K562 (cell line): ENCODE results near the gene FKBP15. TPM values are rescaled to one million over a fixed set of nuclear protein-coding genes. Genes with fewer than 3 reads are reported as not detected.

Experiments
- CEBPG ChIP-seq, 3 experiments: fragments of 200-800 bp in 1 of 3; sonication (Bioruptor generic) in 1 of 3; sonication (generic) in 1 of 3; formaldehyde crosslinking in 1 of 3; IDR thresholded peaks in 2 of 3; conservative IDR thresholded peaks in 1 of 3; 2 replicates each; pipeline versions ENCODE4 v1.6.1 to v1.8.0; 2016 to 2022; ENCODE audit warnings: missing compliant biosample characterization in 2 of 3, missing genetic modification characterization in 2 of 3, mild to moderate bottlenecking in 1 of 3, missing genetic modification reagents in 1 of 3
- CSDE1 ChIP-seq, 2 experiments: fragments of 450-650 bp; IDR thresholded peaks; 2 replicates each; pipeline ENCODE4 v1.6.1; 2016; ENCODE audit warnings: mild to moderate bottlenecking in 1 of 2
- EWSR1 ChIP-seq: fragments of 450-650 bp; IDR thresholded peaks from 2 replicates; pipeline ENCODE4 v1.6.1; 2018; ENCODE audit warnings: borderline replicate concordance, mild to moderate bottlenecking, low read depth, moderate library complexity; ENCODE audit not compliant: partially characterized antibody
- HNRNPH1 ChIP-seq: fragments of 200-400 bp; formaldehyde crosslinking; optimal IDR thresholded peaks from 2 replicates; pipeline ENCODE3; 2017; ENCODE audit warnings: low read depth, mild to moderate bottlenecking, low read length, moderate library complexity
- HNRNPK ChIP-seq: fragments of 200-400 bp; formaldehyde crosslinking; IDR thresholded peaks from one replicate; pipeline ENCODE4 v1.6.1; 2018; ENCODE audit warnings: mild to moderate bottlenecking, low read depth, low read length; ENCODE audit not compliant: poor library complexity, severe bottlenecking
- KAT2B ChIP-seq: IDR thresholded peaks from one replicate; pipeline ENCODE4 v1.6.1; 2012; ENCODE audit warnings: low read depth, mild to moderate bottlenecking, control low read depth, inconsistent platforms, low read length, moderate library complexity
- KLF16 ChIP-seq: IDR thresholded peaks from 2 replicates; pipeline ENCODE4 v1.6.1; 2016; ENCODE audit warnings: antibody characterized with exemption
- LCOR ChIP-seq: sonication (generic); formaldehyde crosslinking; IDR thresholded peaks from 2 replicates; pipeline ENCODE4 v1.8.0; 2022; ENCODE audit warnings: mild to moderate bottlenecking, missing genetic modification reagents
- MCM2 ChIP-seq: fragments of 450-650 bp; IDR thresholded peaks from 2 replicates; pipeline ENCODE4 v1.6.1; 2017; ENCODE audit warnings: low read depth, mild to moderate bottlenecking
- MEF2D ChIP-seq: conservative IDR thresholded peaks from 2 replicates; pipeline ENCODE4 v1.6.1; 2016; ENCODE audit warnings: low read depth, missing genetic modification characterization, missing compliant biosample characterization
- NBN ChIP-seq: fragments of 450-650 bp; IDR thresholded peaks from 2 replicates; pipeline ENCODE4 v1.6.1; 2016; ENCODE audit warnings: low read depth, mild to moderate bottlenecking
- POU5F1 ChIP-seq: fragments of 150-350 bp; IDR thresholded peaks from 2 replicates; pipeline ENCODE4 v1.6.1; 2014; ENCODE audit warnings: borderline replicate concordance, low read length, low read depth, mild to moderate bottlenecking; ENCODE audit not compliant: partially characterized antibody
- TAL1 ChIP-seq: fragments of 450-650 bp; IDR thresholded peaks from 2 replicates; pipeline ENCODE4 v1.6.1; 2016; ENCODE audit warnings: mild to moderate bottlenecking
- XRCC4 ChIP-seq: IDR thresholded peaks from one replicate; pipeline ENCODE4 v1.6.1; 2011; ENCODE audit not compliant: insufficient read depth, insufficient read length; ENCODE audit errors: extremely low read depth
- ZEB2 ChIP-seq: fragments of 450-650 bp; IDR thresholded peaks from 2 replicates; pipeline ENCODE4 v1.6.1; 2016
- ZNF12 ChIP-seq: sonication (generic); formaldehyde crosslinking; IDR thresholded peaks from 2 replicates; pipeline ENCODE4 v1.4.0; 2020; ENCODE audit warnings: mild to moderate bottlenecking, missing genetic modification reagents
- ZNF431 ChIP-seq: sonication (generic); formaldehyde crosslinking; IDR thresholded peaks from 2 replicates; pipeline ENCODE4 v1.8.0; 2022; ENCODE audit warnings: mild to moderate bottlenecking, missing genetic modification reagents
- ZNF75A ChIP-seq: fragments of 450-650 bp; formaldehyde crosslinking; IDR thresholded peaks from 2 replicates; pipeline ENCODE4 v1.4.0; 2020; ENCODE audit warnings: mild to moderate bottlenecking
- ZNF764 ChIP-seq: fragments of 250-450 bp; sonication (Bioruptor Pico); IDR thresholded peaks from 2 replicates; pipeline ENCODE4 v1.4.0; 2020; ENCODE audit warnings: low read depth, mild to moderate bottlenecking, moderate library complexity
- ZNF778 ChIP-seq: fragments of 450-650 bp; formaldehyde crosslinking; IDR thresholded peaks from 2 replicates; pipeline ENCODE4 v1.4.0; 2020; ENCODE audit warnings: mild to moderate bottlenecking, moderate library complexity
- polyA plus RNA-seq, 8 experiments: library from polyadenylated mRNA; depleted of rRNA in 4 of 8; stranded (reverse) in 5 of 8; unstranded in 3 of 8; fragments of >200 nt; fragmentation: Nextera tagmentation in 2 of 8; fragmentation: Illumina TruSeq in 1 of 8; extraction: Ambion mirVana in 2 of 8; extraction: Trizol in 1 of 8; gene quantifications; 2 replicates each; pipeline versions ENCODE4 v1.2.1 to v1.2.3, GENCODE V29; 2011 to 2014; ENCODE audit warnings: inconsistent platforms in 1 of 8, missing spikeins in 1 of 8
- total RNA-seq, 7 experiments: library from RNA; depleted of rRNA in 6 of 7; stranded (reverse); fragments of >200 nt in 6 of 7; fragmentation: Illumina TruSeq in 2 of 7; extraction: Trizol in 2 of 7; gene quantifications; 2 replicates each; pipeline versions ENCODE4 v1.2.1 to v1.2.3, GENCODE V29; 2011 to 2021; ENCODE audit warnings: low replicate concordance in 1 of 7
- TF ChIP-seq, protein P1 (sequence below): sonication (generic); formaldehyde crosslinking; IDR thresholded peaks from 2 replicates; pipeline ENCODE4 v1.8.0; 2022; ENCODE audit warnings: mild to moderate bottlenecking, missing genetic modification reagents, borderline replicate concordance
- TF ChIP-seq, protein P2 (sequence below): sonication (generic); formaldehyde crosslinking; IDR thresholded peaks from 2 replicates; pipeline ENCODE4 v1.8.1; 2023; ENCODE audit warnings: mild to moderate bottlenecking, missing genetic modification reagents
- TF ChIP-seq, protein P3 (sequence below): sonication (generic); formaldehyde crosslinking; IDR thresholded peaks from 2 replicates; pipeline ENCODE4 v1.9.0; 2022; ENCODE audit warnings: mild to moderate bottlenecking, missing genetic modification reagents

The FKBP15 gene
- total and polyA plus RNA-seq, 9 of the 15 experiments (the other 6 are each of a cell fraction or from before 2014, with no cell fraction given): 8.7 to 38.0 (median 18.9) TPM

- TF ChIP-seq, protein P1, sequence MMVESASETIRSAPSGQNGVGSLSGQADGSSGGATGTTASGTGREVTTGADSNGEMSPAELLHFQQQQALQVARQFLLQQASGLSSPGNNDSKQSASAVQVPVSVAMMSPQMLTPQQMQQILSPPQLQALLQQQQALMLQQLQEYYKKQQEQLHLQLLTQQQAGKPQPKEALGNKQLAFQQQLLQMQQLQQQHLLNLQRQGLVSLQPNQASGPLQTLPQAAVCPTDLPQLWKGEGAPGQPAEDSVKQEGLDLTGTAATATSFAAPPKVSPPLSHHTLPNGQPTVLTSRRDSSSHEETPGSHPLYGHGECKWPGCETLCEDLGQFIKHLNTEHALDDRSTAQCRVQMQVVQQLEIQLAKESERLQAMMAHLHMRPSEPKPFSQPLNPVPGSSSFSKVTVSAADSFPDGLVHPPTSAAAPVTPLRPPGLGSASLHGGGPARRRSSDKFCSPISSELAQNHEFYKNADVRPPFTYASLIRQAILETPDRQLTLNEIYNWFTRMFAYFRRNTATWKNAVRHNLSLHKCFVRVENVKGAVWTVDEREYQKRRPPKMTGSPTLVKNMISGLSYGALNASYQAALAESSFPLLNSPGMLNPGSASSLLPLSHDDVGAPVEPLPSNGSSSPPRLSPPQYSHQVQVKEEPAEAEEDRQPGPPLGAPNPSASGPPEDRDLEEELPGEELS: peak; percentile 95; the same call in 1 of the 2 replicates
- TF ChIP-seq XRCC4: no peak
- no peak for TF ChIP-seq HNRNPH1
- TF ChIP-seq TAL1: no peak
- TF ChIP-seq MCM2: no peak
- no peak for TF ChIP-seq KAT2B
- no peak for TF ChIP-seq ZNF778 (CRISPR knock-in tag)
- TF ChIP-seq, protein P2, sequence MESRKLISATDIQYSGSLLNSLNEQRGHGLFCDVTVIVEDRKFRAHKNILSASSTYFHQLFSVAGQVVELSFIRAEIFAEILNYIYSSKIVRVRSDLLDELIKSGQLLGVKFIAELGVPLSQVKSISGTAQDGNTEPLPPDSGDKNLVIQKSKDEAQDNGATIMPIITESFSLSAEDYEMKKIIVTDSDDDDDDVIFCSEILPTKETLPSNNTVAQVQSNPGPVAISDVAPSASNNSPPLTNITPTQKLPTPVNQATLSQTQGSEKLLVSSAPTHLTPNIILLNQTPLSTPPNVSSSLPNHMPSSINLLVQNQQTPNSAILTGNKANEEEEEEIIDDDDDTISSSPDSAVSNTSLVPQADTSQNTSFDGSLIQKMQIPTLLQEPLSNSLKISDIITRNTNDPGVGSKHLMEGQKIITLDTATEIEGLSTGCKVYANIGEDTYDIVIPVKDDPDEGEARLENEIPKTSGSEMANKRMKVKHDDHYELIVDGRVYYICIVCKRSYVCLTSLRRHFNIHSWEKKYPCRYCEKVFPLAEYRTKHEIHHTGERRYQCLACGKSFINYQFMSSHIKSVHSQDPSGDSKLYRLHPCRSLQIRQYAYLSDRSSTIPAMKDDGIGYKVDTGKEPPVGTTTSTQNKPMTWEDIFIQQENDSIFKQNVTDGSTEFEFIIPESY (CRISPR knock-in tag): peak; percentile 74; the same call in 1 of the 2 replicates
- TF ChIP-seq MEF2D: no peak
- no peak for TF ChIP-seq ZEB2
- peak; percentile 35; the same call in 1 of the 2 replicates for TF ChIP-seq CEBPG (CRISPR knock-in tag; IDR thresholded peaks at IDR 0.05)
- TF ChIP-seq CEBPG (tag; conservative IDR thresholded peaks at IDR 0.05 in 1 of 2, IDR thresholded peaks at IDR 0.05 in 1 of 2): no peak
- TF ChIP-seq POU5F1: no peak
- no peak for TF ChIP-seq NBN
- TF ChIP-seq HNRNPK: no peak
- TF ChIP-seq EWSR1: no peak
- TF ChIP-seq ZNF764 (CRISPR knock-in tag): no peak
- TF ChIP-seq CSDE1 (IDR thresholded peaks at IDR 0.05): no peak
- TF ChIP-seq KLF16: no peak
- TF ChIP-seq LCOR: 0 out of 2 replicates have a peak, but pooled peaks have one; percentile 20
- 0 out of 2 replicates have a peak, but pooled peaks have one; percentile 29 for TF ChIP-seq ZNF431 (CRISPR knock-in tag)
- TF ChIP-seq ZNF75A: no peak
- no peak for TF ChIP-seq ZNF12 (CRISPR knock-in tag)
- TF ChIP-seq, protein P3, sequence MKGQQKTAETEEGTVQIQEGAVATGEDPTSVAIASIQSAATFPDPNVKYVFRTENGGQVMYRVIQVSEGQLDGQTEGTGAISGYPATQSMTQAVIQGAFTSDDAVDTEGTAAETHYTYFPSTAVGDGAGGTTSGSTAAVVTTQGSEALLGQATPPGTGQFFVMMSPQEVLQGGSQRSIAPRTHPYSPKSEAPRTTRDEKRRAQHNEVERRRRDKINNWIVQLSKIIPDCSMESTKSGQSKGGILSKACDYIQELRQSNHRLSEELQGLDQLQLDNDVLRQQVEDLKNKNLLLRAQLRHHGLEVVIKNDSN (CRISPR knock-in tag): peak; percentile 95
These were observed 70.1 kb downstream of the FKBP15 start, which contains the start of gene SLC31A2 (continued) for GRCh38 chr9:113150670-113151611.
